DOHH2 (cell line): Measurements from ENCODE around the gene GRIK2.
"Not testable (repeated sequence)": the region's sequence is repeated elsewhere in the genome, so short reads cannot be mapped to it uniquely, and the experiment has no call there.

Experiments
- CTCF ChIP-seq: fragments of 200-600 bp; sonication (generic); IDR thresholded peaks from one replicate; pipeline ENCODE4 v1.5.1; 2014; ENCODE audit warnings: antibody characterized with exemption, mild to moderate bottlenecking, low read depth, low read length; ENCODE audit not compliant: poor library complexity, severe bottlenecking
- EZH2phosphoT487 ChIP-seq: fragments of 200-600 bp; sonication (generic); IDR thresholded peaks from 2 replicates; pipeline ENCODE4 v1.6.1; 2017; ENCODE audit warnings: borderline replicate concordance, mild to moderate bottlenecking, antibody characterized with exemption, low read length, moderate library complexity, mixed read lengths

- TF ChIP-seq CTCF, EZH2phosphoT487: not testable (repeated sequence)
These were observed 9.8 kb upstream of the GRIK2 start for GRCh38 chr6:101383747-101384146.
